Measurements from ENCODE around the gene SMG5.
"Not testable (repeated sequence)": the region's sequence is repeated elsewhere in the genome, so short reads cannot be mapped to it uniquely, and the experiment has no call there.

The SMG5 gene

GRCh38 chr1:156244712-156245111, 37.9 kb downstream of the SMG5 start:
- ATAC-seq = no peak

GRCh38 chr1:156244126-156244525, 38.5 kb downstream of the SMG5 start:
- ATAC-seq = no peak

DNA sequence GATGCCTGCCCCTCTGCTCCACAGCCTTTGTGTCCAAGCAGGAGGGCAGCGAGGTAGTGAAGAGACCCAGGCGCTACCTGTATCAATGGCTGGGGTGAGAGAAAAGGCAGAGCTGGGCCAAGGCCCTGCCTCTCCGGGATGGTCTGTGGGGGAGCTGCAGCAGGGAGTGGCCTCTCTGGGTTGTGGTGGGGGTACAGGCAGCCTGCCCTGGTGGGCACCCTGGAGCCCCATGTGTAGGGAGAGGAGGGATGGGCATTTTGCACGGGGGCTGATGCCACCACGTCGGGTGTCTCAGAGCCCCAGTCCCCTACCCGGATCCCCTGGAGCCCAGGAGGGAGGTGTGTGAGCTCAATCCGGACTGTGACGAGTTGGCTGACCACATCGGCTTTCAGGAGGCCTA, 39.9 kb downstream of the SMG5 start:
- ATAC-seq = no peak

DNA sequence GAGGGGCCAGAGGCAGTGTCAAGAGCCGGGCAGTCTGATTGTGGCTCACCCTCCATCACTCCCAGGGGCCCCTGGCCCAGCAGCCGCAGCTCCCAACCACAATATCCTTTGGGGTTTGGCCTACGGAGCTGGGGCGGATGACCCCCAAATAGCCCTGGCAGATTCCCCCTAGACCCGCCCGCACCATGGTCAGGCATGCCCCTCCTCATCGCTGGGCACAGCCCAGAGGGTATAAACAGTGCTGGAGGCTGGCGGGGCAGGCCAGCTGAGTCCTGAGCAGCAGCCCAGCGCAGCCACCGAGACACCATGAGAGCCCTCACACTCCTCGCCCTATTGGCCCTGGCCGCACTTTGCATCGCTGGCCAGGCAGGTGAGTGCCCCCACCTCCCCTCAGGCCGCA, 40.7 kb downstream of the SMG5 start, which contains the start of gene BGLAP:
TSS of gene BGLAP (plus strand) at position 259 of the 400 bp plus-strand sequence. CDS start at position 307, 48 bp downstream.
- ATAC-seq = no peak

GRCh38 chr1:156241311-156241811, 41.3 kb downstream of the SMG5 start:
- ATAC-seq = no peak

DNA sequence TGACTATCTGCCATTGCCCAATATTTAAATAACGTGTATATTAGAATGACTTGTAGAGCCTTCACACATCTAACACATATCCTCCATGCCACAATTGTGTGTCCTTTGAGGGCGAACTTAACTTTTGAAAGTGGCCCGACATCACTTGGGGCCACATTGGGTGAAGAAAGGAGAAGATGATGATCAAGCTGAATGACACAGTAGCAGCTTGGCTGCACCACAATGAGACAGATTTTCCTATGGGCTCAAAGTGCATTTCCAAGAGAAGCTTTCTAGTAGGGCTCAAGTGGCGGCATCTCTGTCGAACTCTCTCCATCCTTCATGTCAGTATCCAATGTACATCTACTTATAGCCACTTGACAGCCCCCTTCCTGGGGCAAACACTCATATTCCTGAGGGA, 44.4 kb downstream of the SMG5 start:
- no peak for ATAC-seq

GRCh38 chr1:156236164-156236563, 46.5 kb downstream of the SMG5 start:
- ATAC-seq = no peak

GRCh38 chr1:156233426-156234127, 49.0 kb downstream of the SMG5 start:
- ATAC-seq = no peak

- no peak for ATAC-seq
Observed at GRCh38 chr1:156232201-156232894, 50.3 kb downstream of the SMG5 start.

GRCh38 chr1:156230473-156230837, 52.2 kb downstream of the SMG5 start:
- no peak for ATAC-seq

DNA sequence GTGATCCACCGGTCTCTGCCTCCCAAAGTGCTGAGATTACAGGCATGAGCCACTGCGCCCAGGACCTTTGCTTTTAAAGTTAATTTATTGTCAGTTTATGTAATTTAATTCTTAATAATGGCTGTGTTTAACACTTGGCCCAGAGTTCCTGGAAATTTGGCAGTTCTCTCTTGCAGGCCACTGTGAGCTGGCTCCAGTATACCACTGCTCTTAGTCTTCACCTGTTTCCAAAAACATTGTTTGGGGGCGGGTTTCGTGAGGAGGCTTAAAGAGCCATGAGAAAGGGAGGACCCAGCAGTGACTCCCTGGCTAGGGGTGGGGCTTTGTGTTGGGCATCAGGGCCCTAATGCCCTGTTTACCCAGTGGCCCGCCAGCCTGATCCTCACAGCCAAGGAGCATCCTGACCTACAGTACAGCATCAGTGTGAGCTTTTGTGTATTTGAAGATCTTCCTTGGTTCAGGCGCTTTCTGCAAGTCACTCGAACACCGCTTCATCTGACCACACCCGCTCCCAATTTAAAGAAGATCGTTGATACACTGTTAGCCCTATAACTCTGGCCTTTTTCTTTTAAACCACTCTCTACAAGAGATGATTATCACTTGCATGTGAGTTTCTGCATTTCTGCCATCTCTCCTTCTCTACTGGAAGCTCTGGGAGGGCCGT, 52.7 kb downstream of the SMG5 start:
- no peak for ATAC-seq

DNA sequence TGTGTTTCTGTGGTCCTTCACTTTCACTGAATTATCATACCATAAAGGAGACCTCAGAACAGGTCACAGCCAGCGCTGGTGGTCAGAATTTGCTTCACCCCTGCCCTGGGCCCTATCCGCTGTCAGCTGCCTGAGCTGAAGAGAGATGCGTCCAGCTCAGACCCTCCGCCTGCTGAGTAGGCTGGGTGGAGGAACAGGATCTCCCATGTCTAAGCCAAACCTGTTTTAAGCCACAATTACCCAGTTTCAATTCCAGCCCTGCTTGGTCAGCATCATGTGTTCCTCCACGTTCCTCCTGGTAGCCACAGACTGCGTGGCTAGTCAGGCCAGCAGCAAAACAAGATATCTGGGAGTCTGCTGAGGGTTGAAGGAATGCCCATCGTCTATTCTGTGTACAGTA, 54.1 kb downstream of the SMG5 start:
- no peak for ATAC-seq

- ATAC-seq = no peak
Observed at GRCh38 chr1:156226782-156227181, 55.8 kb downstream of the SMG5 start.

GRCh38 chr1:156226116-156226538, 56.5 kb downstream of the SMG5 start:
- peak; percentile 5 to 10 for ATAC-seq

- ATAC-seq = no peak
Observed at GRCh38 chr1:156225677-156226014, 57.0 kb downstream of the SMG5 start.

DNA sequence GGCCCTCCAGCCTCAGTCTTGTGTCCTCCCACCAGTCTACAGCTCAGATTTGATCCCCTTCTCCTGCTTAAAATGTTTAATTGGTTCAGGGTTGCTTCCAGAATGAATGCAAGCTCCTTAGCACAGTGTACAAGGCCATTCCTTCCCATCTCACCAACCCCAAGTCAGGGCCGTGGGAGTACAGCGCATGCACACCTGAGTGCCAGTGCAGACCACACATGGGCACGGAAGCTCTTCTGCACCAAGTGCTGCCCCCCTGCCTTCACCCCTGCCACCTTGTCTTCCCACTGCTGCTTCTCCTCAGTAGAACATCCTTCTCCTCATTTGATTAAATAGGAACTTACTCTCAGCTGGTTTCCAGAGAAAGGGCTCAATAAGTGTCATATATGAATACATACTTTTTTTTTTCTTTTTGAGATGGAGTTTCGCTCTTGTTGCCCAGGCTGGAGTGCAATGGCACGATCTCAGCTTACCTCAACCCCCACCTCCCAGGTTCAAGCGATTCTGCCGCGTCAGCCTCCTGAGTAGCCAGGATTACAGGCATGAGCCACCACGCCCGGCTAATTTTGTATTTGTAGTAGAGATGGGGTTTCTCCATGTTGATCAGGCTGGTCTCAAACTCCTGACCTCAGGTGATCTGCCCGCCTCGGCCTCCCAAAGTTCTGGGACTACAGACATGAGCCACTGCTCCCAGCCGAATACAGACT, 60.5 kb downstream of the SMG5 start:
- ATAC-seq = no peak

DNA sequence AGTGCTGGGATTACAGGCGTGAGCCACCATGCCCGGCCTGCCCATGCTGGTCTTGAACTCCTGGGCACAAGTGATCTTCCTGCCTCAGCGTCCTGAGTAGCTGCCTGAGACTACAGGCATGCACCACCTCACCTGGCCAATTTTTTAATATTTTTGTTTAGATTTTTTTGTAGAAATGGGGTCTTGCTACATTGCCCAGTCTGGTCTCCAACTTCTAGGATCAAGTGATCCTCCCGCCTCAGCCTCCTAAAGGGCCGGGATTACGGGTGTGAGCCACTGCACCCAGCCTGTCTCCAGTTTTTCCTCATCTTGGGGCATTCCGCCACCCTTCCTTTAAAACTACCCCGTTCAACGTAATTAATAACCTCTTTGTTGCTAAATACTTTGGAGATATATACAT, 62.4 kb downstream of the SMG5 start:
- ATAC-seq = no peak

- ATAC-seq = peak; percentile 52 to 58
Observed at GRCh38 chr1:156217871-156218270, 64.8 kb downstream of the SMG5 start.

GRCh38 chr1:156216361-156217086, 66.1 kb downstream of the SMG5 start:
- ATAC-seq = not testable (repeated sequence)

DNA sequence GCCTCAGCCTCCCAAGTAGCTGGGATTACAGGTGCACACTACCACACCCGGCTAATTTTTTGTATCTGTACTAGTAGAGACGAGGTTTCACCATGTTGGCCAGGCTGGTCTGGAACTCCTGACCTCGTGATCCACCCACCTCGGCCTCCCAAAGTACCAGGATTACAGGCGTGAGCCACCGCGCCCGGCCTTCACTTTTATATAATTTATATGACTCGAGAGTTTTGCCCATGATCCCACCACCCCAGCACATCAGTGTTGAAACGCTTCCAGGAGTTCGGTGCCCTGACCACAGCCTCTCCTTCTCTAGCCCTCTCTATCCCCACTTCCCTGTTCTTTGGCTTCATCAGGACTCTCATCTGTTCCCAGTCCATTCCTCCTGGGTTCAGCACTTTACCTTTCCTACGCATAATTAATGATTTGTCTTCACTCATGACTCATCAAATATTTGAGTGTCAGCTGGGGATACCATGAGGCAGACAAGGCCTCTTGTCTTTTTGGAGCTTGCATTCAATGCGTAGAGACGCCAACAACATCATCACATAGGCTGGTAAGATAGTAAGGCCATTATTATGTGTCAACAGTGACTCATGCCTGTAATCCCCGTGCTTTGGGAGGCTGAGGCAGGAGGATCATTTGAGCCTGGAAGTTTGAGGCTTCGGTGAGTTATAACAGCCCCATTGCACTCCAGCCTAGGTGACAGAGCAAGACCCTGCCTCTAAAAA, 68.4 kb downstream of the SMG5 start:
- ATAC-seq = peak; percentile 13 to 20

DNA sequence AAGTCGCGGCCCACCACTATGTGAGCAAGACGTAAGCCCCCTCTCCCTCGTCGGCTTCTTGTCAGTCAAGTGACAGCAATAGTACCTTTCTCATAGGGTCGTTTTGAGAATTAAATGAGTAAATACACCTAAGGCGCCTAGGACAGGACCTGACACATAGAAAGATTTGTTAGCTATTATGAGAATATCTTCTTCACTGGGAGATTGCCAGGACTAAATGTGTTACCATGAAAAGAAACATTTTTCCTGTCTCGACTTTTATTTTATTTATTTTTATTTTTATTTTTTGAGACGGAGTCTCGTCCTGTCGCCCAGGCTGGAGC, 69.0 kb downstream of the SMG5 start:
- ATAC-seq = no peak
